Esophagus (tissue), 2 donors: ENCODE data around the gene DUSP2. TPM values are rescaled to one million over a fixed set of nuclear protein-coding genes. Genes with fewer than 3 reads are reported as not detected.

Source experiments
- H3K27ac ChIP-seq, 2 donors: one replicate each; pipeline ENCODE4 v1.5.1; 2013; ENCODE audit warnings: low read depth in 2 of 2, mild to moderate bottlenecking in 2 of 2, inconsistent platforms in 1 of 2, low read length in 1 of 2, moderate library complexity in 1 of 2
- H3K27me3 ChIP-seq, 2 donors: one replicate each; pipeline ENCODE4 v1.6.1; 2013; ENCODE audit warnings: low read length in 2 of 2, control low read depth in 1 of 2, mild to moderate bottlenecking in 1 of 2; ENCODE audit not compliant: insufficient read depth in 2 of 2, control insufficient read depth in 1 of 2
- H3K36me3 ChIP-seq, 2 donors: one replicate each; pipeline ENCODE4 v1.6.1; 2013; ENCODE audit warnings: low read length in 1 of 2; ENCODE audit not compliant: control insufficient read depth in 2 of 2, insufficient read depth in 2 of 2
- H3K4me1 ChIP-seq, 2 donors: one replicate each; pipeline ENCODE4 v1.6.1; 2013; ENCODE audit warnings: low read length in 1 of 2; ENCODE audit not compliant: control insufficient read depth in 2 of 2, insufficient read depth in 2 of 2
- H3K4me3 ChIP-seq, 2 donors: one replicate each; pipeline ENCODE4 v1.5.1; 2013; ENCODE audit warnings: low read length in 2 of 2, mild to moderate bottlenecking in 2 of 2, low read depth in 1 of 2, moderate library complexity in 1 of 2
- H3K9me3 ChIP-seq, 2 donors: one replicate each; pipeline ENCODE4 v1.6.1; 2013; ENCODE audit warnings: mild to moderate bottlenecking in 2 of 2, low read depth in 1 of 2, low read length in 1 of 2, moderate library complexity in 1 of 2; ENCODE audit not compliant: control insufficient read depth in 2 of 2, insufficient read depth in 1 of 2
- WGBS, 2 donors: extraction: QIAGEN DNeasy Blood & Tissue Kit; methylation state at CpG; one replicate each; pipeline ENCODE4 v1.1.7; 2013; 5-methylcytosine and 5-hydroxymethylcytosine counted together
- polyA plus RNA-seq, 2 donors: library from polyadenylated mRNA; stranded (reverse); fragments of 200-250 nt; gene quantifications; one replicate each; pipeline ENCODE4 v1.2.3, GENCODE V29; 2013
- donor health status: healthy with polysubstance abuse.
- donor health status: Bipolar disorder and iron deficiency.

DUSP2 gene, protein sequence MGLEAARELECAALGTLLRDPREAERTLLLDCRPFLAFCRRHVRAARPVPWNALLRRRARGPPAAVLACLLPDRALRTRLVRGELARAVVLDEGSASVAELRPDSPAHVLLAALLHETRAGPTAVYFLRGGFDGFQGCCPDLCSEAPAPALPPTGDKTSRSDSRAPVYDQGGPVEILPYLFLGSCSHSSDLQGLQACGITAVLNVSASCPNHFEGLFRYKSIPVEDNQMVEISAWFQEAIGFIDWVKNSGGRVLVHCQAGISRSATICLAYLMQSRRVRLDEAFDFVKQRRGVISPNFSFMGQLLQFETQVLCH
- 1 to 10 TPM; 2.8 to 3.2 TPM for polyA plus RNA-seq

DNA sequence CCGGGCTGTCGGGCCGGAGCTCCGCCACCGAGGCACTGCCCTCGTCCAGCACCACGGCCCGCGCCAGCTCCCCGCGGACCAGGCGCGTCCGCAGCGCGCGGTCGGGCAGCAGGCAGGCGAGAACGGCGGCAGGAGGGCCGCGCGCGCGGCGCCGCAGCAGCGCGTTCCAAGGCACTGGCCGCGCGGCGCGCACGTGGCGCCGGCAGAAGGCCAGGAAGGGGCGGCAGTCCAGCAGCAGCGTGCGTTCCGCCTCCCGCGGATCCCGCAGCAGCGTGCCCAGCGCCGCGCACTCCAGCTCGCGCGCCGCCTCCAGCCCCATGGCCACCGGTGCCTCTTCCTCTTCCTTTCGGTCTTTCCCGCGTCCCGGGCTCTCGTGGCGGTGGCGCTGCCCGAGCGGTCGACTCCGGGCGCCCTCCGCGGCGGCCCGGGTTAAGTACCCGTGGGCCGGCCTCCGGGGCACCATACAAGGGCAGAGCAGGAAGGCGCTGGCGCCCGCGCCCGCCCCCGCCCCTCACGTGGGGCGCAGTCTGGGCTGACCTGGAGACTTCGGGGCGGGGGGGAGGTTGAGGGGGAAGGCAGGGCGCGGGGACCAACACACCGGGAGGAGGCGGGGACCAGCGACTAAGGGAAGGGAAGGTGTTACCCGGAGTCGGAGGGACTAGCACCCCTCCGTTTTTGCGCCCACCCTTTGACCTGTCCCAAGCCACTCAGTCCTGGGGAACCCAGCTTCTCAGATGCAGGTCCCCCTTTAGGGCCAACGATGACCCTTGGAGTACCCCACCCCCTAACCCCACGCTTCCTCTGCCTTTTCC is at the start of gene DUSP2:
Gene DUSP2 (minus strand): TSS at position 405 of the 812 bp plus-strand sequence. CDS start 86 bp downstream, at position 319.
- Histone ChIP-seq H3K4me1 (peaks cover 14 to 17% of the 10 kb centered on the region in 2 donors), H3K36me3 (no peaks in the 10 kb centered on the region), H3K27ac (peak within 1 kb of the TSS; percentile 60 to 69), H3K27me3 (no peaks in the 10 kb centered on the region), H3K9me3 (no peaks in the 10 kb centered on the region), H3K4me3 (peak within 1 kb of the TSS; percentile 60 to 68)
- WGBS, 2 donors = 2% methylated on average over 78 to 94 of the region's 94 CpGs

- Histone ChIP-seq H3K36me3 (peaks cover 7 to 21% of the 10 kb centered on the region in 2 donors), H3K4me3 (no peak overlapping the region), H3K4me1 (no peaks in the 10 kb centered on the region), H3K9me3 (no peaks in the 10 kb centered on the region), H3K27ac (no peak overlapping the region), H3K27me3 (no peaks in the 10 kb centered on the region)
- 93 to 94% methylated on average over 11 of the region's 11 CpGs for WGBS, 2 donors
Measured at GRCh38 chr2:96191937-96192670, 46.9 kb upstream of the DUSP2 start.

DNA sequence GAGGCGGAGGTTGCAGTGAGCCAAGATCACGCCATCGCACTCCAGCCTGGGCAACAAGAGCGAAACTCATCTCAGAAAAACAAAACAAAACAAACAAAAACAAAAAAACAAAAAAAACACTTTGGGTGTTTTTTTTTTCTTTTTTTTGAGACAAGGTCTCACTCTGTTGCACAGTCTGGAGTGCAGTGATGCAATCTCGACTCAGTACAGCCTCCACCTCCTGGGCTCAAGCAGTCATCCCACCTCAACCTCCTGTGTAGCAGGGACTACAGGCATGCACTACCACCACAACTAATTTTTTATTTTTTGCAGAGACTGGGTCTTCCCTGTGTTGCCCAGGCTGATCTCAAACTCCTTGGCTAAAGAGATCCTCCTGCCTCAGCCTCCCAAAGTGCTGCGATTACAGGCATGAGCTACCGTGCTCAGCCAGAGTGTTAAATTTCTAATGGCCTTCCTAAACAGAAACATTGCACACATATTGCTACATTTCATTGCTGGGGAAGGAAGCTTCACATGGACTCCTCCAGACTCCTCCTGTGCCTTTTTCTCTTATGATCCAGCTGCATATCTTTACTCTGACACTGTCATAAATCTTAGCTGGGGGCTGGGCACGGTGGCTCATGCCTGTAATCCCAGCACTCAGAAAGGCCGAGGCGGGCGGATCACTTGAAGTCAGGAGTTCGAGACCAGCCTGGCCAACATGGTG is 43.7 kb upstream of the DUSP2 start:
- H3K4me3 ChIP-seq = no peak overlapping the region
- no peaks in the 10 kb centered on the region for H3K4me1 ChIP-seq
- no peaks in the 10 kb centered on the region for H3K27me3 ChIP-seq
- 93% methylated on average over 12 of the region's 12 CpGs for WGBS, 2 donors
- H3K36me3 ChIP-seq = peaks cover 17 to 31% of the 10 kb centered on the region in 2 donors
- H3K27ac ChIP-seq = no peak overlapping the region
- H3K9me3 ChIP-seq = no peaks in the 10 kb centered on the region

GRCh38 chr2:96186562-96186961 is 41.3 kb upstream of the DUSP2 start:
- Histone ChIP-seq H3K9me3 (no peaks in the 10 kb centered on the region), H3K36me3 (peaks cover 13 to 18% of the 10 kb centered on the region in 2 donors), H3K27ac (no peak overlapping the region), H3K4me3 (no peak overlapping the region), H3K4me1 (no peaks in the 10 kb centered on the region), H3K27me3 (no peaks in the 10 kb centered on the region)
- 87 to 90% methylated on average over 5 of the region's 5 CpGs for WGBS, 2 donors

DNA sequence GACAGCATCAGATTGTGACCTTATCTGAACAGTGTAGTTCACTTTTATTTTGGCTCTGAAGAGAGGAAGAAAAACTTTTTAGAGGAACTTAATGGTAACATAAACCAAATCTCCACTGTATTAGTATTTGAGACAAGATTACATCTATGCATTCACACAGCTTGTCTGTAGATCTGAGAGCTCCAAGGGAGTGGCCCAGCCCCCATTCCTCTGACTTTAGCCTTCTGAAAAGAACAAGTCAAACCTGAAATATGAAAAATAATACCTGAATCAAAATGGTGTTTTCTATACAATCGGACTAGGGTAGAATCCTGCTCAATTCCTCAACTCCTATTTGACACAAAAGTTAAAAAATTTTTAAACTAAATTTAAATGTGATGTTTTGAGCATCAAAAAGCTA is 40.3 kb upstream of the DUSP2 start:
- H3K36me3 ChIP-seq = peaks cover 13 to 18% of the 10 kb centered on the region in 2 donors
- no peak overlapping the region for H3K4me3 ChIP-seq
- H3K27me3 ChIP-seq = no peaks in the 10 kb centered on the region
- H3K27ac ChIP-seq = no peak overlapping the region
- WGBS, 2 donors = 77 to 83% methylated on average over 1 of the region's 1 CpG
- no peaks in the 10 kb centered on the region for H3K9me3 ChIP-seq
- H3K4me1 ChIP-seq = no peaks in the 10 kb centered on the region

GRCh38 chr2:96184989-96185388 is 39.7 kb upstream of the DUSP2 start:
- peaks cover 13 to 18% of the 10 kb centered on the region in 2 donors for H3K36me3 ChIP-seq
- no peak overlapping the region for H3K4me3 ChIP-seq
- WGBS, 2 donors = 79 to 84% methylated on average over 8 of the region's 8 CpGs
- H3K27ac ChIP-seq = no peak overlapping the region
- no peaks in the 10 kb centered on the region for H3K9me3 ChIP-seq
- H3K27me3 ChIP-seq = no peaks in the 10 kb centered on the region
- no peaks in the 10 kb centered on the region for H3K4me1 ChIP-seq

DNA sequence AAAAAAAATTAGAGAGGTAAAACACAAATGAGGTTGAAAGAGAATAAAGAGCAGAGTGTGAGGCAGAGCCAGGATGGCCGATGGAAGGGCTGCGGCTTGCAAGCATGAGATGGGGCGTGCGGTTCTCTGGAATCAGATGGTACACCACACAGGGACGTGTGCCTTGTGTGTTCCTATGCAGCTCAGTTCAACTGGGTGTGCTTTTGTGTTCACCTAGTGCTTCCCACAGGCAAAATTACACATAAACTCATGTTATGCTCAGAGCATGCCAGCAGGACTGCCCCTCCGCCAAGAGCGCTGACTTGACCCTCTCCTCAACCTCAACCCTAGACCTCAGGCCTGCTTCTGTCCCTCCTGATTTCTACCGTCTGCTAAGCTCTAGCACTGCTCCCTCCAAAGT is 38.9 kb upstream of the DUSP2 start:
- Histone ChIP-seq H3K9me3 (no peaks in the 10 kb centered on the region), H3K4me1 (no peaks in the 10 kb centered on the region), H3K4me3 (no peak overlapping the region), H3K27ac (no peak overlapping the region), H3K36me3 (peaks cover 13 to 18% of the 10 kb centered on the region in 2 donors), H3K27me3 (no peaks in the 10 kb centered on the region)
- 88 to 94% methylated on average over 8 of the region's 8 CpGs for WGBS, 2 donors

GRCh38 chr2:96181529-96181928 is 36.3 kb upstream of the DUSP2 start:
- H3K36me3 ChIP-seq = peaks cover 7 to 8% of the 10 kb centered on the region in 2 donors
- H3K27ac ChIP-seq = no peak overlapping the region
- H3K4me1 ChIP-seq = no peaks in the 10 kb centered on the region
- H3K4me3 ChIP-seq = no peak overlapping the region
- 69 to 73% methylated on average over 5 of the region's 5 CpGs for WGBS, 2 donors
- H3K27me3 ChIP-seq = no peaks in the 10 kb centered on the region
- H3K9me3 ChIP-seq = no peaks in the 10 kb centered on the region

- Histone ChIP-seq H3K27me3 (no peaks in the 10 kb centered on the region), H3K36me3 (peaks cover 3 to 4% of the 10 kb centered on the region in 2 donors), H3K27ac (no peak overlapping the region), H3K4me1 (no peaks in the 10 kb centered on the region), H3K9me3 (no peaks in the 10 kb centered on the region), H3K4me3 (no peak overlapping the region)
Measured at GRCh38 chr2:96180521-96180920, 35.3 kb upstream of the DUSP2 start.
